HG03280 (cell line): ENCODE results near the gene STOM.

Experiments
- ATAC-seq: cut with Tn5 transposase; IDR thresholded peaks from one replicate; pipeline ENCODE4 v1.9.1; 2021; ENCODE audit warnings: mild to moderate bottlenecking, moderate library complexity; ENCODE audit not compliant: unreplicated experiment

STOM gene

GRCh38 chr9:121323449-121324151, 46.5 kb downstream of the STOM start:
- no peak for ATAC-seq

GRCh38 chr9:121322737-121323448, 47.2 kb downstream of the STOM start:
- no peak for ATAC-seq

GRCh38 chr9:121322037-121322736, 47.9 kb downstream of the STOM start:
- no peak for ATAC-seq

- ATAC-seq = no peak
Observed at GRCh38 chr9:121321016-121321503, 49.0 kb downstream of the STOM start.

GRCh38 chr9:121319383-121319780, 50.7 kb downstream of the STOM start:
- no peak for ATAC-seq

GRCh38 chr9:121318631-121319382, 51.2 kb downstream of the STOM start:
- ATAC-seq = no peak

GRCh38 chr9:121317737-121318630, 52.1 kb downstream of the STOM start:
- no peak for ATAC-seq

GRCh38 chr9:121316852-121317373, 53.1 kb downstream of the STOM start:
- ATAC-seq = no peak

GRCh38 chr9:121316378-121316777, 53.7 kb downstream of the STOM start:
- ATAC-seq = no peak

GRCh38 chr9:121313458-121314152, 56.4 kb downstream of the STOM start:
- no peak for ATAC-seq

GRCh38 chr9:121312169-121312568, 57.9 kb downstream of the STOM start:
- no peak for ATAC-seq

- ATAC-seq = no peak
Observed at GRCh38 chr9:121310571-121310970, 59.5 kb downstream of the STOM start.

GRCh38 chr9:121309833-121310425, 60.1 kb downstream of the STOM start:
- no peak for ATAC-seq

- ATAC-seq = no peak
Observed at GRCh38 chr9:121309171-121309570, 60.9 kb downstream of the STOM start.

- no peak for ATAC-seq
Observed at GRCh38 chr9:121308765-121309164, 61.3 kb downstream of the STOM start.

GRCh38 chr9:121307976-121308375, 62.1 kb downstream of the STOM start:
- ATAC-seq = no peak

GRCh38 chr9:121305269-121305994, 64.6 kb downstream of the STOM start:
- ATAC-seq = no peak

- ATAC-seq = no peak
Observed at GRCh38 chr9:121304707-121305106, 65.3 kb downstream of the STOM start.
